ENCODE measurements around the gene TENM4.

Gene TENM4

GRCh38 chr11:78823588-78823987 lies 617.2 kb downstream of the TENM4 start:
- no peak for DNase-seq

DNA sequence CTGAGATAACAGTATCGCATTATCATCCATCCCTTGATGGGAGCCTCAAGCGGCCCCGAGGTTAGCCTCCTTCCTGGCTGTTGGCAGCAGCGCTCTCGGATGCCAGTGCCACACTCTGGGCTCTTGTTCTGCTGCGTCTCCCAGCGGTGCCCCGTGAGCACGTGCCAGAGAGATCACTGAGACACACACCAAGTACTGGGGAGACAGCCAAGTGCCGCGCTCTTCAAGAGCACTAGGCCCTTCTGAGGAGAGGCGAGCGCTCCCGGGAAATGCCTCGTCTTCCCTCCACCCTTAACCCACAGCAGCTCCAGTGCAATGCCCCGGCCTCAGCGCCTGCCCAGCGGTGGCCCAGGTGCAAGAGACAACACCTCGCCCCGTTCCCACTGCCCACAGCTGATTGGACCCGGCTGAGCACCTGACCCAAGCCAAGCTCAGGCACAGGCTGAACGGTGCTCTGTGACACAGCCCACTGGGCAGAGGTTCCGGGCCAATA lies 617.9 kb downstream of the TENM4 start:
- DNase-seq = no peak

DNA sequence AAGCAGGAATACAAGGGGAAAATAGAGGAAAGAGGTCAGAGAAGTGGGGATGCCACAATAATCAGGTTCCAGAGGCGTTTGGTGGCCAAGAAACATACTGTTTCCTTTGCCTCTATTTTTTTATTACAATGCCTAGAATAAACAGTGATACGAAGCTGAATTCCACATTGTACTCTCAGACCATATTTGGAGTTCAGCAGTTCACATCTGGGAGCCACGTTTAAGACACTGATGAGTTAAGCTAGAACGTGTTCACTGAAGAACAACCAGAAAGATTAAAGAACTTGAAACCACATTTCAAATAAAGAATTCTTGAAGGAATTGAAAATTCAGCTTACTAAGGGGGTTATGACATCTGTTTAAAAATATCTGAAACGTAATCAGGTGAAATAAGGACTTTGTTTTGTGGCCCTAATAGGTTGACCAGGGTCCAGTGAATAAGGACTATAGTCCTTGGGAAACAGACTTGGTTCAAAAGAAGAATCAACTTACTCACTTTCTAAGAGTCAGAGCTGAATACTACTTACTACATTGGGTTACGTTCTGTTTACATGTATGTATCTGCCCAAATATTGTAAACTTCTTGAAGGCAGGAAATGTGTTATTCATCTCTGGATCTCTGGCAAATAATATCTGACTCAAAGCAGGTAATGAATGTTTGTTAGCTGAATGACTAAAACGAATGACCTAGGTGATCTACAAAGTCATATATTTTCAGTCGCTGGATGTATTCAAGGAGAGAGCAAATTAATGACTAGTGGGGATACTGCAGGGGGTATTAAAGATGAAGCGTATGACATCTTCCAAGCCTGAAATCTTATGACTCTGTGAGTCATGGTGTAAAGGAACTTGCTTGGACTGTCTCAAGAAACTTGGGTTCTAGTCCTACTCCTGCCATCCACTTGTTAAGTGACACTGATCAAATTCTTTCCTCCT lies 619.2 kb downstream of the TENM4 start:
- DNase-seq = no peak

- no peak for DNase-seq
These were observed 620.1 kb downstream of the TENM4 start for GRCh38 chr11:78820741-78821140.

DNA sequence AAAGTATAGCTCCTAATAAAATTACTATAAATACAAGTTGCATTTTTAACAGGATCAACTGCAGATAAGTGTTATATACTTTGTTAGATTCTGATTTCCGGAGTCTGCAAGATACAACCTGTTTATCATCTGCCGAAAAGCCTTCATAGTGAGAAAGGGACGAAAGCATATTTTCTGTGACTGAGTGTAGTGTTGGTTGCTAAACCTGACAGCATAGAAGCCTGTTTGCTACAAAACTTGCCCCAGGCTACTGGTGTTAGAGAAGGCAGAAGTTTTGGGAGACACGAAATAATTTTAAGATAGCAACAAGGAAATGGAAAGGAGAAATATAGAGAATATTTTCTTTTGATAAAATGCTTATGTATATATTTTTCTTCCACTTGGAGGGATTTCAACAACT lies 622.6 kb downstream of the TENM4 start:
- no peak for DNase-seq

- no peak for DNase-seq
These were observed 625.0 kb downstream of the TENM4 start for GRCh38 chr11:78815831-78816230.

GRCh38 chr11:78812513-78813293 lies 628.1 kb downstream of the TENM4 start:
- DNase-seq = no peak

DNA sequence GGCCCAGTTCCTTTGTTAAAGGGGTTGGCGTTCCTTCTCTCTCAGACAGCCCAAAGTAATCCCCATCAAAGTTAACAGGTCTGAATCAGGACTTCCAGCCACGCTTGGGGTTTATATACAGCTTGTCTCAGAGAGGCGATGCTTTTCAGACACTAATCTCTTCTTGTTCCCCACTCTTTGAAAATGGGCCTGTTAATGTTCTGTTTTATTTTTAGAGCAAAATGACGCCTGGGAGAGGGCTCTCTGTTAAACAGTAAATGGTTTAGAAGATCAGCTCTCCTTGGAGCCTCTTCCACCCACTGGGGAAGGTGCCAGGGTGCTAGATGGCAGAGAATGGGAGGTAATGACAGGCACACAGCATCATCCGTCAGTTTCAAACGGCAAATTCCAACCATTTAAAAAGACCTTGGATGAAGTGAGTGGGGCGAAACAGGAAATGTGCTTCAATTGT lies 630.2 kb downstream of the TENM4 start:
- peak; percentile 63 for DNase-seq

GRCh38 chr11:78809931-78810541 lies 630.8 kb downstream of the TENM4 start:
- no peak for DNase-seq

DNA sequence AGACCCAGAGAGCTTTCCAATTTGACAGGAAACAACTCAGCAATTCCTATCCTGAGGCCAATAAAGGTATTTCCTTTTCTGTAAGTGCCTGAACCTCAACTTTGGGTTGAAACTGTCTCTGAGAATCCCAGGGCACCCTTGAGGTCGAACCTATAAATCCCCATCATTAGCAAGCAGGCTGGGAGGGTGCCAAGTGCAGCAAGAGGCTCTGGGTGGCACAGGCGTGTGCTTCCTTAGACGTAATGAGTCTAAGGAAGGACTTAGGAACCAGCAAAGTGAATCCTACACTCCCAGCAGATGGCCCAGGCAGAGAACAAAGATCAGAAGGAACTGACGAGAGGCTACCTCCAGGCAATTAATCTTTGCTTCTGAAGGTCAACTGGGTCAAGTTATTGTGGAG lies 631.9 kb downstream of the TENM4 start:
- no peak for DNase-seq

DNA sequence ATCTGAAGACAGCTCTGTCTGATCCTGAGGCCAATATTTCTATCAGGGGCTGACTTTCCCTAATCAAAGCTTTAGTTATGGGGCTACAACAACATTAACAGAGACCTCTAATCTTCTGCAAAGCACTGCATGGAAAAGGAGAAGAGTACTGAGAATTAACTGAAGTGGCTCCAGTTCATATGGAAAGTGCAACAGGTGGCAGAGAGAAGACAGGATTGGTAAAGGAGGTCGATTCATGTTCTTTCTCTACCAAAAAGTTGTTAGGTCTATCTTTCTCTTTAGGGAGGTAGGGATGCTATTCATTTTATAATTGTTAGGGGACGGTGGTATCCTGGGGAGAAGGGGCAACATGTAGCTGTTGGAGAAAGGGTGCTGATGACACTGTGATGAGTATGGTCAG lies 633.5 kb downstream of the TENM4 start:
- no peak for DNase-seq

GRCh38 chr11:78806214-78807004 lies 634.4 kb downstream of the TENM4 start:
- DNase-seq = no peak

DNA sequence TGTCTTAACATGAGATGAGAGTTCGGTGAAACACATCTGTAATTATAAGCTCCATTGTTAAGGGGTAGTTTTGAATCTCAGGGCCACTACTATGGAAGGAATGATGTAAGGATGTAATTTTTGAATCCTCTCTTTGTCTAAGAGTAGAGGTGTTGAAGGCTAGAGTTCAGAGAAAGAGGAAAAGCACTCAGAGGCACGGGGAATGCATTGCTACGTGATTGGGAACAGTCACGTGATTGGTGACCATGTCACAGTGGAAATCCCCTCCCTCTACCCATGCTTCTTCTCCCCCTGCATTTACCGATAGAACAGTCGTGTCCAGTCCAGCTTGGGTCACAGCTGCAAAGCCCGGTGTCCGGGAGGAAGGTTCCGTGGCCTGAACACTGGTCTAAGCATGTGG lies 635.8 kb downstream of the TENM4 start:
- DNase-seq = no peak

DNA sequence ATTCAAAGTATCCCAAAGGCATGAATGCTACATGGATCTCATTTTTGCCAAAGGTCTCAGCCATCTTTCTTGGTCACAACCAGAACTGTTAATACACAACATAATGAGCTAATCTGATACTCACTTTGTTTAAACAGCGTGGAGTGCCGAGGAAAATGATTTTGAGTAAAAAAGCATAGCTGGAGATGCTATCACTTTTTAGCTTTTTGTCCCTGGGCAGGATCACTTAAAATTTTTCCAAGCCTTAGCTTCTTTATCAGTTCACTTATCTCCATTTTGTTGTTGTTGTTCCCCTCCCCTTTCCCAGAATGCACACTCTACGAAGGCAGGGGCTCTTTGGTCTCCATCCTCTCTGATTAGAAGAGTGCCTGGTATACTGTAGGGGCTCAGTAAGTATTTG lies 636.8 kb downstream of the TENM4 start:
- no peak for DNase-seq

GRCh38 chr11:78802058-78802761 lies 638.6 kb downstream of the TENM4 start:
- no peak for DNase-seq

DNA sequence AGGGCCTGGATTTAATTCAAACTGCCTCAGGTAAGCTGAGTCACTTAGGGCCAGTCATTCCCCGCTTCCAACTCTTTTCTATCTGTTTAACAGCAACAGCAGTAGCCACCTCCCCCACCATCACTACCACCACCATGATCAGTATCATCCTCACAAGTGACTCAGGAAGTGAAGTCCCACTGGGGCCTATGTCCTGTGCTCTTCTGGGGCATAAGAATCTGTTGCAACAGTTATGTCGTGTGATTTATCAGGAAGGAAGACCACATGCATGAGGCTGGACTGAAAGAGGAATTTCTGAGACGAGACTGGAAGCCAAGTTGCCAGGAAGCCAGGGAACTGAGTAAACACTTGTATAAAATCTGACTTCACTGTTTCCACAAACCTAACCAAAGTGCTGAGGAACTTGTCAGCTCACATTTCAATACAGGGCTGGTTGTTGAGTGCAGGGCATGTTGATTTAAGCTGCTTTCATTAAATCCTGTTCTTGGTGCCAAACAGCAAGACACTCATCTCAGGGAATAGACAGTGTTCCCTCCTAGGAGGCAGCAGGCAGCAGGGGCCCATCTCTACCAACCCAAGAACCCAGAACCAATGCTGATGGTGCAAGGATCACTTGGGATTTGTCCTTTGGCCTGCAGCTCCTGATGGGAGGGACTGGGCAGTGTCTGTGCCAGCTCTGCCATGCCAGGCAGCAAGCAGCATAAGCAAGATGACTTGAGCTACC lies 639.5 kb downstream of the TENM4 start:
- DNase-seq = peak; percentile 40

DNA sequence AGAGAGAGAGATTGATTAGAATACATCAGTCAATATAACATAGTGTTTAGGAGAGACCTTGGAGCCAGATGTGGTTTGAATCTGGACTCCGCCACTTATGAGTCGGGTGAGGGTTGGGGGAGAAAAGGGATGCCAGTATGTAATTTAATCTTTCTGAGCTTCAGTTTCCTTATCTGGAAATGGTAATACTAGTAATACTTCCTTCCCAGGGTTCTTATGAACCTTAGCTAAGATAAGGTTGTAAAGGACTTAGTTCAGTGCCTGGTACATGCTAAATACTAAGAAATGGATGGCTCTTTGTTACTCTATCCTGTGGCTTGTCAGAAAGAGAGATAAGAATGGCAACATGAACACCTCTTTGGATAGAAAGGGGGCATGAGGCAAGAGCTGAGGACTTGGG lies 640.1 kb downstream of the TENM4 start:
- no peak for DNase-seq

- no peak for DNase-seq
These were observed 640.6 kb downstream of the TENM4 start for GRCh38 chr11:78800096-78800690.

DNA sequence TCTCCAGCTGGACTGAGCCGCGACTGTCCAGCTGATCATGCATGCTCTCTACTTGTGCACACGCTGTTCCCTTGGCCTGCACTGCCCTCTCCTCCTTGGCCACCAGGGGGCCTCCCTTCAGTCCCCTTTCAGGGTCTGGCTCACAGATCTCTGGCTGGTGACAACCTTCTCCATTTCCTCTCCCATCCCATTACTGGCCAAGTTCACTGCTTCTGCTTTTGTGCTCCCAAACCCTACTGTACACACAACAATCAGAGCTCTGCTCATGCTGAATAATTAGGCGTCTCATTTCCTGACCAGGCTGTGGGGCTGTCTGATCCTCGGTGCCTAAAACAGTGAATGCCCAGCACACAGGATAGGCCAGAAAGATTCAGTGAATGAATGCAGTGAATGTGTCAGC lies 642.2 kb downstream of the TENM4 start:
- peak; percentile 53 for DNase-seq

DNA sequence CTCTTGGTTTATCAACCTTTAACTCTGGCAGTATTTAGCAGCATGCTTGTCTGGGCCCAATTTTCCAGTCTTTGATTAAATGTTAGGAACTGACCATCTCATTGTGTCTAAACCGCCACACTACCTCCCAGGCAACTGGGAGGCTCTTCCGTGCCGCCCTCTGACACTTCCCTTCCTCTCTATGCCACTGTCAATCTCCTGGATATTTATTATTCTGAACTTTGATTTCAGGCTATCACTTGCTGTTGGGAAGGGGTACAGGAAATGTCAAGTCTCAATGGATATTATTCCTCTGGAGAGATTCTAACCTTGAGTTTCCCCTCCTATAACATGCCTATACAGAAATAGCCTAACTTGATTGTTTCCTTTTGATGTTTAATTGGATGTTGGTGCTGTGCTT lies 643.3 kb downstream of the TENM4 start:
- DNase-seq = no peak

DNA sequence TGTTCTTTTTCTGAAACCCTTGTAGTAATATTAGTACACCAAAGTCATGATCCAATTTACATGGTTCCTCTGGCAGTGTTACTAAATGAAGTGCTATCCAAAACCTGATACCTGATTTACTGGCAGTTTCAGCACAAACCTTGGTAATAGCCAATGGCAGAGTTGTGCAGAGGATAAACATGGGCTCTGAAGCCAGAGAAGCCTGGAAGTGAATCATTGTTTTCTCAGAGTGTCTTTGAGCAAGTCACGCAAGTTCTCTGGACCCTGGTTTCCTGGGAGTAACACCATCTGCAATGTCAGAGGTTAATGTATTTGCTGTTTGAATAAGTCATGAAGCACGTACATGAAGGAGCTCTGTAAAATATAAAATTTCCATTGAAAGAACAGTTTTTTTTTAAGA lies 643.9 kb downstream of the TENM4 start:
- DNase-seq = no peak

Measured in NCI-H1092 (cell line).